Measurements from ENCODE around the gene FAM217B. TPM values are rescaled to one million over a fixed set of nuclear protein-coding genes. Genes with fewer than 3 reads are reported as not detected.
"Not testable (repeated sequence)": the region's sequence is repeated elsewhere in the genome, so short reads cannot be mapped to it uniquely, and the experiment has no call there.

The FAM217B gene
- total RNA-seq, 1 donor from 2014 or later = 11.4 TPM

GRCh38 chr20:59955131-59955796, 15.1 kb downstream of the FAM217B start:
- no peaks in the 10 kb centered on the region for H3K36me3 Mint-ChIP-seq (ENCODE audit: low read depth, unreplicated experiment)
- H3K27me3 Mint-ChIP-seq (ENCODE audit: unreplicated experiment) = peaks cover 1% of the 10 kb centered on the region
- H3K9me3 Mint-ChIP-seq (ENCODE audit: unreplicated experiment) = no peaks in the 10 kb centered on the region
- H3K4me1 Mint-ChIP-seq (ENCODE audit: unreplicated experiment) = peaks cover 3% of the 10 kb centered on the region
- no peak overlapping the region for H3K27ac Mint-ChIP-seq (ENCODE audit: unreplicated experiment)
- no peak for DNase-seq (ENCODE audit: low spot score)
- TF ChIP-seq, protein P1, sequence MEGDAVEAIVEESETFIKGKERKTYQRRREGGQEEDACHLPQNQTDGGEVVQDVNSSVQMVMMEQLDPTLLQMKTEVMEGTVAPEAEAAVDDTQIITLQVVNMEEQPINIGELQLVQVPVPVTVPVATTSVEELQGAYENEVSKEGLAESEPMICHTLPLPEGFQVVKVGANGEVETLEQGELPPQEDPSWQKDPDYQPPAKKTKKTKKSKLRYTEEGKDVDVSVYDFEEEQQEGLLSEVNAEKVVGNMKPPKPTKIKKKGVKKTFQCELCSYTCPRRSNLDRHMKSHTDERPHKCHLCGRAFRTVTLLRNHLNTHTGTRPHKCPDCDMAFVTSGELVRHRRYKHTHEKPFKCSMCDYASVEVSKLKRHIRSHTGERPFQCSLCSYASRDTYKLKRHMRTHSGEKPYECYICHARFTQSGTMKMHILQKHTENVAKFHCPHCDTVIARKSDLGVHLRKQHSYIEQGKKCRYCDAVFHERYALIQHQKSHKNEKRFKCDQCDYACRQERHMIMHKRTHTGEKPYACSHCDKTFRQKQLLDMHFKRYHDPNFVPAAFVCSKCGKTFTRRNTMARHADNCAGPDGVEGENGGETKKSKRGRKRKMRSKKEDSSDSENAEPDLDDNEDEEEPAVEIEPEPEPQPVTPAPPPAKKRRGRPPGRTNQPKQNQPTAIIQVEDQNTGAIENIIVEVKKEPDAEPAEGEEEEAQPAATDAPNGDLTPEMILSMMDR (IDR thresholded peaks at IDR 0.05; ENCODE audit: unreplicated experiment) = peak; percentile 16
- H3K4me3 Mint-ChIP-seq (ENCODE audit: unreplicated experiment) = no peak overlapping the region

- not testable (repeated sequence) for H3K4me3 Mint-ChIP-seq (ENCODE audit: unreplicated experiment); H3K27me3 Mint-ChIP-seq (ENCODE audit: unreplicated experiment); H3K27ac Mint-ChIP-seq (ENCODE audit: unreplicated experiment); DNase-seq (ENCODE audit: low spot score); H3K4me1 Mint-ChIP-seq (ENCODE audit: unreplicated experiment); H3K36me3 Mint-ChIP-seq (ENCODE audit: low read depth, unreplicated experiment); H3K9me3 Mint-ChIP-seq (ENCODE audit: unreplicated experiment)
These were observed 17.4 kb downstream of the FAM217B start for GRCh38 chr20:59957568-59957967.

DNA sequence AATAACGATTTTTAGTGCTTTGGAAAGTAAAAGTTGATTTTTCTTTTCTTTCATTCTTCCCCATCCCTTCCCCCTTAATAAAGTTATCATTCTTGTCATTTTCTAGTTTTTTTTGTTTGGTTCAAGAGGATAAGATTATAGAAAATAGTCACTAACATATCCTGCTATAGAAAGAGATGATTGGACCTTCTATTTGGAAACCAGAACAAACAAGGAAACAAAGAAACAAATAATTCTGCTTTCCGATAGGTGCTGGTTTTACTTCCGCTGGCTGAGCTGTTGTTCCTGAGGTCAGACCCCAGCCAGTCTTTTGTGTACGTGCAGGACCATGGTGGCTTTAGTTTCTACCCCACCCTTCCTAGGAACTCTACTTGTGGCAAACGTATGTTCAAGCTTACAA, 17.9 kb downstream of the FAM217B start, which contains the start of gene CDH26:
TSS of gene CDH26 (plus strand) at position 301 of the 400 bp plus-strand sequence. CDS start 304 bp downstream, outside the sequence.
- H3K36me3 Mint-ChIP-seq (ENCODE audit: low read depth, unreplicated experiment) = no peaks in the 10 kb centered on the region
- peaks cover 1% of the 10 kb centered on the region for H3K27me3 Mint-ChIP-seq (ENCODE audit: unreplicated experiment)
- no peak within 1 kb of the TSS for H3K4me3 Mint-ChIP-seq (ENCODE audit: unreplicated experiment)
- H3K4me1 Mint-ChIP-seq (ENCODE audit: unreplicated experiment) = no peaks in the 10 kb centered on the region
- DNase-seq (ENCODE audit: low spot score) = no peak
- no peak within 1 kb of the TSS for H3K27ac Mint-ChIP-seq (ENCODE audit: unreplicated experiment)
- H3K9me3 Mint-ChIP-seq (ENCODE audit: unreplicated experiment) = no peaks in the 10 kb centered on the region
- TF ChIP-seq, protein P1 (IDR thresholded peaks at IDR 0.05; ENCODE audit: unreplicated experiment) = no peak

DNA sequence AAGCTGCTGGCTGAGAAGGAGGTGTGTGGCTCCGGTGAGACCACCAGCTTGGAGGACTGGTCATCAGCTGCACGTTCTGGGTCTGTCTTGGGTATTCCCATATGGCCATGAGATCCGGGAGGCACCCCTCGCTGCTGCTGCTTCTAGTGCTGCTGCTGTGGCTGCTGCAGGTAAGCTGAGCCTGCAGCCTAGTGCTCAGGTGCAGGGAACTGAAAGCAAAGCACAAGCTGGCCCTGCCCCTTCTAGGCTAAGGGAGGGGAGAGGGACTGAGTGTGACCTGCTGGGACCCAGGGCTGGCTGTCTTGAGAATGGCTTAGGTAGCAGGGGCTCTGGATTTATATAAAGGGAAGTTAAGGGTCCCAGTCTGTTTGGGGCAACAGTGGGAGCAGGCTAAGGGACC, 18.4 kb downstream of the FAM217B start:
- Mint-ChIP-seq H3K9me3 (ENCODE audit: unreplicated experiment) (no peaks in the 10 kb centered on the region), H3K27me3 (ENCODE audit: unreplicated experiment) (peaks cover 1% of the 10 kb centered on the region), H3K4me1 (ENCODE audit: unreplicated experiment) (no peaks in the 10 kb centered on the region), H3K36me3 (ENCODE audit: low read depth, unreplicated experiment) (no peaks in the 10 kb centered on the region), H3K27ac (ENCODE audit: unreplicated experiment) (no peak overlapping the region), H3K4me3 (ENCODE audit: unreplicated experiment) (no peak overlapping the region)
- DNase-seq (ENCODE audit: low spot score) = no peak
- TF ChIP-seq, protein P1 (IDR thresholded peaks at IDR 0.05; ENCODE audit: unreplicated experiment) = no peak

DNA sequence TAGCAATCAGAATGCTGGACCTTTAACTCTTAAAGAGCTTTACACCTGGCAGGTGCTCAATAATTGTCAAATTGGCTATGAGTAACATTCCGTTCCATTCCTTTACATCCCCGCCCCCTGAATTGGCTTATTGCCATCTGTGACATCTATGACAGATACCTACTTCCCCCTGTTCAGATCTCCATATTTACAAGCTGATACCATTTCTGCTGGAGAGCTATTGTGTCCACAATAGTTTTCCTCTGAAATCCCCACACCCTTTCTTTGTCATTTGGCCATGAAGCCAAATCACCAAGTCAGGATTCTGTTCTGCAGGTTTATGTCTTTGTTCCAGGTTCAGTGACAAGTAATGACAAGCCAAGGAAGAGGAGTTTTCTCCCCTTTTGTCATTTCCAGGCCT, 21.2 kb downstream of the FAM217B start:
- Mint-ChIP-seq H3K27ac (ENCODE audit: unreplicated experiment) (no peak overlapping the region), H3K9me3 (ENCODE audit: unreplicated experiment) (no peaks in the 10 kb centered on the region), H3K27me3 (ENCODE audit: unreplicated experiment) (peaks cover 1% of the 10 kb centered on the region), H3K36me3 (ENCODE audit: low read depth, unreplicated experiment) (no peaks in the 10 kb centered on the region), H3K4me3 (ENCODE audit: unreplicated experiment) (no peak overlapping the region), H3K4me1 (ENCODE audit: unreplicated experiment) (no peaks in the 10 kb centered on the region)
- TF ChIP-seq, protein P1 (IDR thresholded peaks at IDR 0.05; ENCODE audit: unreplicated experiment) = no peak
- no peak for DNase-seq (ENCODE audit: low spot score)
